EL (cell line): ENCODE data around the gene SLC2A11.
"Not testable (repeated sequence)": the region's sequence is repeated elsewhere in the genome, so short reads cannot be mapped to it uniquely, and the experiment has no call there.

Source experiments
- DNase-seq: peaks from one replicate; pipeline ENCODE4 v3.0.0-alpha.2; 2016

The SLC2A11 gene

DNA sequence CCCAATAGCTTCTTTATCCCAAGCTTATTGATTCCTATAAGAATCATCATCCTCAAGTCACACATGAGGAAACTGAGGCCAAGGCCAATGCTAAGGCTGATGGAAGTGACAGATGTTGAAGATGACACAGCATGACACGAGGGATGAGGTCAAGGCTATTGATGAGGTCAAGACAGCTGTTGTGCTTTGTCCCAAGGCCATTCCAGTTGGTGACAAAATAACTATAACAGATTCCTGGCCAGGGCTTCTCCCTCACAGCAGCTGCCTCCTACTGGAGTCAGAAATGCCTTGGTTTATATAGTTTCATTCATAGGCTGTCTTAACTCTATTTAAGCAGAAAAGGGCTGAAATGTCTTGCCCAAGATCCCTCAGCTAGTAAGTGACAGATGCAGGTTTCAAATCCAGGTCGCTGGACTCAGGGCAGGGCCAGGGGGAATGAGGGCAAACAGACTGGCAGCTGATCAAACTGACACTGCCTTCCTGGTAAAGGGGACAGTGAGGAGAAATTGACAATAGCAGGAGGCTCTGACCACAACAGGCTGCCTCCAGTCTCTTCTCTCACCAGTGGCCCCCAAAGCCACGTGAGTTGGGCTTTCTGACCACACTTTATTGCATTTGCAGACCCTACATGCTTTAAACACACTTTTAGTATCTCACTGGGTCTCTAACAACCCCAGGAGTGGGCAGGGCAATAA lies 53.0 kb downstream of the SLC2A11 start:
- DNase-seq = no peak

DNA sequence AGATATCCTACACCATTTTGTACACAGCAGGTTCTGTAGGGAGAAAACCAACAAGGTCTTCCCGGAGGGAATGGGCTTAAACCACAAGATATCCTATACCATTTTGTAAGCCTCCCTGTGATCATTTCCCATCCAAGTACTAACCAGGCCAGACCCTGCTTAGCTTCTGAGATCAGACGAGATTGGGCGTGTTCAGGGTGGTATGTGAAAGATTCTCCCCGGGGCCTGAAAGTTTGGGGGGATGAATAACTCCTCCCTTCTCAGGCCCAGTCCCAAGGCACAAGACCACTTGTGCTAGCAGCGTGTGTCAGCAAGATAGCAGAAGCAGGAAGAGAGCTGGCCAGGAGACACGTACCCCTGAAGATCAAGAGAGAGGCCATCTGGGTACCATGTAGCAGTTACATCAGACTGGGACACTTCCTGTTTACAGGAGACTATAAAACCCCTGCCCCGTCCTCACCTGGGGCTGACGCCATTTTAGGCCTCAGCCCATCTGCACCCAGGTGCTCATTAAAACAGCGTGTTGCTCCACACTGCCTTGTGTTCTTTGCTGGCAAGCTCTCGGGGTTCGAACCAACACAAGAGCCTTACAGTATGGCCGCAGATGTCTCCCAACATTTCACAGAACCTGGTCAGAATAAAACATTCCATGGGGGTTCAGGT lies 53.8 kb downstream of the SLC2A11 start:
- DNase-seq = no peak

DNA sequence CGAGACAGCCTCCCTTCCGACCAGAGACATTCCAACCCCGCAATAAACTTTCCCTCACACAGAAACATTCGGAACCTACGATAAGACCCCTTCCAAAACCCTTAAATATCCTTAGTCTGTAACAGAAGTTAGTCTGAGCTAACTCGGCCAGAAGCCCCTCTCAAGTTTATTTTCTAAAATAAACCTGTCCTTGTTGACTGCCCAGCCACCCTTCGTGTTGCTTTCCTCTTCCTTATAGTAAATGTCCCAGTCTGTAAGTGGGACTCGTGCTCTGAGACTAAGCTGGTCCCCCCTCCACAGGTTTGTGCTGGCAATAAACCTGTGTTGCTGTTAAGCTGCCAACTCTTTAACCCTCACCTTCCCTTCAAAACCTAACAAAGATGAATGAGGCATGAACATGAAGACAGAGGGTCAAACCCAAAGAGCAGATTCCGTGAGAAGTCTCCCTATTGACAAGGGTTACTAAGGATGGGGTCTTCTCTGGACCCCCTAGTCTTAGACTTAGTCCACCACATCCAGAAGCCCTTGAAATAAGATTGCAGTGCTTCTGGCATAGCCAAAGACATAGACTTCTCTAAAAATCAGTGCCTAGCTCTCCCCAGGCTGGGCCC lies 54.7 kb downstream of the SLC2A11 start:
- DNase-seq = no peak

DNA sequence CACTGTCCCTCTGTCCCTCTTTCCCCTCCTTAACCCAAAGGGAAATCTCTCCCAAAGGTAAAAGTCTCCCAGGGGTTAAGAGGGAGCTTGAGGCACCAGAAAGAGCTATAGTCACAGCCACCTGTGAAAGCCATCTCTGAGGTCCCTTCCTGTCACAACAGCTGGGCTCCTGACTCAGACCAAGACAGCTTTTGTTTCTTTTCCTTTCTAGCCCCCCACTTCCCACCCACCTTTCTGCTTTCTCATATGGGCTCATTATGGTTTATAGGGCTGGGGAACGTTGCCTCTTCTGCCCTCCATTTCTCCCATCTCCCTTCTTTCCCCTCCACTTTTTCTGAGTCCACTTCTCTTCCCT lies 55.6 kb downstream of the SLC2A11 start:
- DNase-seq = no peak

DNA sequence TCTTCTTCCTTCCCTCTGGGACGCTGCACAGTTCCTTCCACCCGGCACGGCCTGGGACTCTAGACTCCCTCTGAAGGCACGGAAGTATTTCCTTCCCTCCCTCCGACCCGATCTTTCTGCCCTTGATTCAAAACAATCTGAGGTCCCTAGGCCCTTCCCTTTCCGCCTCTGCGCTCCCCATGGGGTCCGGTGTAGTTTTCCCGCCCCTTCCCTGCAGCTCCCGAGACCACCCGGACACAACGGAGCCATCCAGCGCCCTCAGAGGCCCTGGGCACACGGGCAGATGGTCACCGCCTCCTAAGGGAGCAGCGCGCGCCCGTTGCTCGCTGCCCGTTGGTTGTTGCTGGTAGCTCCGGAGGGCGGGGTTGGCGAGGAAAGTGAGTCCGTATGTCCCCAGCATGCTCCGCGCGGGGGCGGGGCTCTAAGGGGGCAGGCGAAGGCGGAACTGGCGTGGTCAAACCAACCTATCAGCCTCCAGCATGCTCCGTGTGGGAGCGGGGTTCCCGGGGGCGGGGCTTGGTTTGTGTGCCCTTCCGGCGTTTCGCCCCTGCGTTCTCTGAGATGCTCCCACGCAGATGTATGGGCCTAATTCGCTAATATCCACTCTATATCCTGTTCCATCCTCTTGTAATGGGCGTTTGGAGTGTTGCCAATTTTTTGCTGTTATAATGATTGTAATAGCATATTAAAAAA lies 56.1 kb downstream of the SLC2A11 start:
- peak; percentile 100 for DNase-seq

DNA sequence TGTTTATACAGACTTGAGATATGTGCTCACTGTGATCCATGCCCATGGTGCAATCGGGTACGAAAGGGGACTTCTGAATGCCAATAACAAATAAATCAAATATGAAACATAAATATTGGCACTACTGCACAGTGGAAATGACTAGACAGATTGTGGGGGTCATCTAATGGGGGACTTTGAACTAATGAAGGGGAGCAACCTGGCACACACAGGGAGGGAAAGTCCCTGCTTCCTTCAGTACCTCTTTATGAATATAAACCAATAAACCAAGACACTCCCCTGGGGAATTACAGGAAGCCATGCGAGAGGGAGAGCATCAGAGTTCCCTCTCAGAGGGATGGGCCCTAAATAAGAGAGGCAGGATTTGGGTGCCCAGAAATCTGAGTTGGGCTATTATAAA lies 57.6 kb downstream of the SLC2A11 start:
- no peak for DNase-seq

DNA sequence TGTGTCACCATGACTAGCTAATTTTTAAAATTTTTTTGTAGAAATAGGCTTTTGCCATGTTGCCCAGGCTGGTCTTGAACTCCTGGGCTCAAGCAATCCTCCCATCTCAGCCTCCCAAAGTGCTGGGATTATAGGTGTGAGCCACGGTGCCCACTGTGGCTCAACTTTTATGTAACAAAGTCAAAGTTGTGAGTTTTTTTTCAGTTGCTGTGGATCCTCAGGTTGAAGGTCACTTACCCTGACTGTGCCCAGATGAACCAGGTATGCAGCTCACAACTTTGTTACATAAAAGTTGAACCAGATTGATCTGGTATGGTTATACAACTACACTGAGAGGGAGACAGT lies 62.6 kb downstream of the SLC2A11 start:
- not testable (repeated sequence) for DNase-seq

DNA sequence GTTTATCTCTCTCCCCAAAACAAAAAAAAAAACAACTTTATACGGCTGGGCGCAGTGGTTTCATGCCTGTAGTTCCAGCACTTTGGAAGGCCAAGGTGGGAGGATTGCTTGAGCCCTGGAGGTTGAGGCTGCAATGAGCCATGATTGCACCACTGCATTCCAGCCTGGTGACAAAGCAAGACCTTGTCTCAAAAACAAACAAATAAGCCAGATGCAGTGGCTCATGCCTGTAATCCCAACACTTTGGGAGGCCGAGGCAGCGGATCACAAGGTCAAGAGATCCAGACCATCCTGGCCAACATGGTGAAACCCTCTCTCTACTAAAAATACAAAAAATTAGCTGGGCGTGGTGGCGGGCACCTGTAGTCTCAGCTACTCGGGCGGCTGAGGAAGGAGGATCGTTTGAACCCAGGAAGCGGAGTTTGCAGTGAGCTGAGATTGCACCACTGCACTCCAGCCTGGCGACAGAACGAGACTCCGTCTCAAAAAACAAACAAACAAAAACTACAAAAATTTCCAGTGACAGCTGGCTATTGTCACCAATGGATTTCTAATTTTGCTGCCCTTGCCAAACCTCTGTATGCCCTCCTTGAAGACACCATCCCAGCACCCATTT lies 64.0 kb downstream of the SLC2A11 start:
- DNase-seq = peak; percentile 73

DNA sequence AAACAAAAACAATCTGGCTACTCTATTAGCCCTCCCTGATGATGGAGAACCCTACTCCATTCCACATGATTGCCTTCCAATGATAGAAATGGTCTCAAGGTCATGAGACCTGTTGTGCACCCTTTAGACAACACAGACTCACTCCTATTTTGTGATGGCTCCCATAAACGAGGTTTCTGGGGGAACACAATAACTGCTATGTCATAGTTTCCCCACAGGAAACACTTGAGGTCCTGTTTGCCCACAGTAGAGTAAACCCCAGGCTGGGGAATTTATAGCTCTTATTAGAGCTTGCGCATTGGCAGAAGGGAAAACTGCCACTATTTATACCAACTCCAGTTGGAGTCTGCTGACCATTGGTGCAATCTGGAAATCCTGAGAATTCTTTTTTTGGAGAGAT lies 65.2 kb downstream of the SLC2A11 start:
- peak; percentile 0 for DNase-seq

DNA sequence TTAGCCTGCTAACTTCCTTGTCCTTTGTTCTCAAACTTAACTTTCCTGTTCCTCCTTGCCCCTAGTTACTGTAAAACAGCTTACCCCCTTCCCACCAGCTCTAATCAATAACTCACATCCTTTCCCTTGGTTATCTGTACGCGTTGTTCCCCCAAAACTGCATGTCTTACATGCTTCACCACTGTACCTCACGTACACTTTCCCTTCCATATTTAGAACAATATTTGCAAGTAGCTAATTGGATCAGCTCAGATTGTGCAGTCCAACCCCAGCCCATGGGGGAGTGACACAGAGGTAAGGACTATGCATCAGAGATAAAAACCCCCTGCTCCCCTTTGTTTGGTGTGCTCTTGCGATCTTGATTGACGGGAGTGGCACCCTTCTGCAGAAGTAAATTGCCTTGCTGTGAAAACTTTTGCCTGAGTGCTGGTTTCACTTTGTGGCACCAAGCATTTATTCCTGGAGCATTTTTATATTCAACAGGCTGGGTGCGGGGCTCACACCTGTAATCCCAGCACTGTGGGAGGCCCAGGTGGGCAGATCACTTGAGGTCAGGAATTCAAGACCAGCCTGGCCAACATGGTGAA lies 67.4 kb downstream of the SLC2A11 start:
- peak; percentile 0 for DNase-seq

DNA sequence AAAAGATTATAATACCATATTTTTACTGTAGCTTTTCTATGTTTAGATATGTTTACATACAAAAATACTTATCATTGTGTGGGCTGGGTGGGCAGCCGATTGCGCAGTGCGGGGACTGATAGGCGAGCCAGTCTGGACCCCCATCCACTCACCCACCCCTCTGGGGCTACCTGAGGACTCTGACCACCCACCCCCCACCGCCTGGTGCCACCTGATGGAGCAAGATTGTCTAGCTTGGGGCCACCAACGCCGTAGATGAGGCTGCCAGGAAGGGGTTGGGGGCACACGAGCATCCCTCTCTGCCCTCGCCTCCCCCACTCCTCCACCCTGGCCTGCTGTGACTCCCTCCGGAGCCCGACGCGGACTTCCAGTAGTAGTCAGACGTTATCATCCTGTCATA lies 68.9 kb downstream of the SLC2A11 start:
- no peak for DNase-seq
